Natural killer cell (primary cell): ENCODE measurements around the gene TMEM163. TPM values are rescaled to one million over a fixed set of nuclear protein-coding genes. Genes with fewer than 3 reads are reported as not detected.

Source experiments
- ATAC-seq, 3 donors: fragments of 150-1000 bp in 2 of 3; fragments of 200-7000 bp in 1 of 3; cut with Tn5 transposase; 1 replicate in 1 of 3; 2 replicates in 2 of 3; pipeline ENCODE4 v1.10.0; 2021; ENCODE audit warnings: mild to moderate bottlenecking in 2 of 3, moderate library complexity in 2 of 3
- DNase-seq, 2 donors: peaks; one replicate each; pipeline versions ENCODE4 v3.0.0 to v3.0.0-alpha.2; 2013 to 2021; ENCODE audit warnings: mixed read lengths in 1 of 2
- H3K27ac ChIP-seq: one replicate; pipeline ENCODE4 v1.5.1; 2013; ENCODE audit warnings: mild to moderate bottlenecking, low read length
- H3K27me3 ChIP-seq: one replicate; pipeline ENCODE4 v1.6.1; 2013; ENCODE audit warnings: low read length; ENCODE audit not compliant: control insufficient read depth, insufficient read depth
- H3K36me3 ChIP-seq: one replicate; pipeline ENCODE4 v1.6.1; 2013; ENCODE audit warnings: low read length; ENCODE audit not compliant: control insufficient read depth, insufficient read depth
- H3K4me1 ChIP-seq: one replicate; pipeline ENCODE4 v1.6.1; 2013; ENCODE audit warnings: low read length; ENCODE audit not compliant: control insufficient read depth, insufficient read depth
- H3K4me3 ChIP-seq: one replicate; pipeline ENCODE4 v1.5.1; 2013; ENCODE audit warnings: low read length
- H3K9me3 ChIP-seq: one replicate; pipeline ENCODE4 v1.6.1; 2013; ENCODE audit warnings: low read length; ENCODE audit not compliant: control insufficient read depth, insufficient read depth
- H3K27ac Mint-ChIP-seq, 2 donors: one replicate each; pipeline ENCODE4 v1.8.0; 2022; ENCODE audit warnings: mild to moderate bottlenecking in 2 of 2, mixed read lengths in 2 of 2, moderate library complexity in 1 of 2
- H3K27me3 Mint-ChIP-seq, 2 donors: one replicate each; pipeline ENCODE4 v1.8.0; 2022; ENCODE audit warnings: low read depth in 2 of 2, mixed read lengths in 2 of 2
- H3K36me3 Mint-ChIP-seq: one replicate; pipeline ENCODE4 v1.8.0; 2022; ENCODE audit warnings: mixed read lengths
- H3K4me1 Mint-ChIP-seq, 2 donors: one replicate each; pipeline ENCODE4 v1.8.0; 2022; ENCODE audit warnings: mixed read lengths in 2 of 2
- H3K4me3 Mint-ChIP-seq: one replicate; pipeline ENCODE4 v1.8.0; 2022; ENCODE audit warnings: mild to moderate bottlenecking, moderate library complexity, mixed read lengths
- H3K9me3 Mint-ChIP-seq, 2 donors: one replicate each; pipeline ENCODE4 v1.8.0; 2022; ENCODE audit warnings: mixed read lengths in 2 of 2
- CTCF ChIP-seq: fragments of 200-600 bp; IDR thresholded peaks from one replicate; pipeline ENCODE4 v1.8.0; 2022; ENCODE audit warnings: antibody characterized with exemption
- WGBS: methylation state at CpG from one replicate; pipeline ENCODE4 v1.1.7; 2013; ENCODE audit warnings: missing lambda C conversion rate; ENCODE audit not compliant: insufficient coverage; 5-methylcytosine and 5-hydroxymethylcytosine counted together
- intact Hi-C: fragments of 100-400 bp; cut with micrococcal nuclease; formaldehyde crosslinking; loops from one replicate; pipeline ENCODE4 v1.14.2; 2022
- total RNA-seq, 4 donors: library from RNA; stranded (reverse); fragments of 120-200 nt in 1 of 4; gene quantifications; one replicate each; pipeline versions ENCODE4 v1.2.3 to v1.2.4, GENCODE V29; 2013 to 2022

Gene TMEM163
- total RNA-seq, 3 donors from 2014 or later (not counting 1 experiment from before 2014, with no cell fraction given): 6.8 to 11.6 (median 10.3) TPM

- Mint-ChIP-seq H3K4me3 (no peak overlapping the region), H3K27ac (no peak overlapping the region), H3K36me3 (peaks cover 8% of the 10 kb centered on the region), H3K4me1 (peaks cover 12 to 13% of the 10 kb centered on the region in 2 donors), H3K27me3 (peaks cover 21 to 38% of the 10 kb centered on the region in 2 donors), H3K9me3 (no peaks in the 10 kb centered on the region)
- no peaks in the 10 kb centered on the region for H3K36me3 ChIP-seq
- no peak overlapping the region for H3K27ac ChIP-seq
- ATAC-seq (no peak), DNase-seq (no peak)
- peaks cover 13% of the 10 kb centered on the region for H3K4me1 ChIP-seq
- H3K4me3 ChIP-seq: no peak overlapping the region
- 84% methylated on average over 4 of the region's 6 CpGs for WGBS
- intact Hi-C loops: loop anchor here (10.0 kb wide), 1 partner anchor 268 kb away; no protein-coding TSS in a partner anchor
- no peak for TF ChIP-seq CTCF
- H3K9me3 ChIP-seq: no peaks in the 10 kb centered on the region
- peaks cover 15% of the 10 kb centered on the region for H3K27me3 ChIP-seq
Measured at GRCh38 chr2:134722728-134723127, 3.9 kb upstream of the TMEM163 start.

- Histone ChIP-seq H3K27ac (no peak overlapping the region), H3K36me3 (no peaks in the 10 kb centered on the region), H3K4me1 (peaks cover 17% of the 10 kb centered on the region), H3K4me3 (no peak overlapping the region), H3K27me3 (peaks cover 18% of the 10 kb centered on the region), H3K9me3 (no peaks in the 10 kb centered on the region)
- H3K36me3 Mint-ChIP-seq: peaks cover 8% of the 10 kb centered on the region
- DNase-seq: no peak
- H3K27ac Mint-ChIP-seq: no peak overlapping the region
- H3K4me3 Mint-ChIP-seq: no peak overlapping the region
- H3K4me1 Mint-ChIP-seq: peaks cover 24% of the 10 kb centered on the region in 2 donors
- TF ChIP-seq CTCF: no peak
- intact Hi-C loops: loop anchor here (10.0 kb wide), 1 partner anchor 267 kb away; no protein-coding TSS in a partner anchor
- WGBS: 95% methylated on average over 4 of the region's 4 CpGs
- ATAC-seq: no peak
- peaks cover 27 to 44% of the 10 kb centered on the region in 2 donors for H3K27me3 Mint-ChIP-seq
- H3K9me3 Mint-ChIP-seq: no peaks in the 10 kb centered on the region
Measured at GRCh38 chr2:134721596-134721995, 2.8 kb upstream of the TMEM163 start.

GRCh38 chr2:134718023-134718816 is 580 bp downstream of the TMEM163 start:
- no peak overlapping the region for H3K27ac ChIP-seq
- H3K36me3 ChIP-seq: no peaks in the 10 kb centered on the region
- H3K9me3 ChIP-seq: no peaks in the 10 kb centered on the region
- Mint-ChIP-seq H3K4me1 (peaks cover 44 to 55% of the 10 kb centered on the region in 2 donors), H3K9me3 (no peaks in the 10 kb centered on the region), H3K27me3 (peaks cover 29 to 43% of the 10 kb centered on the region in 2 donors), H3K36me3 (peaks cover 8% of the 10 kb centered on the region), H3K4me3 (peak overlapping the region; percentile 89), H3K27ac (peak overlapping the region in 1 of 2 donors; percentile 82)
- DNase-seq (peak; percentile 30 to 36), ATAC-seq (peak; percentile 25 to 48 (median 26))
- peaks cover 34% of the 10 kb centered on the region for H3K4me1 ChIP-seq
- under 1% methylated on average over 91 of the region's 91 CpGs for WGBS
- intact Hi-C loops: no loop called here
- peaks cover 18% of the 10 kb centered on the region for H3K27me3 ChIP-seq
- peak overlapping the region; percentile 19 for H3K4me3 ChIP-seq
- TF ChIP-seq CTCF: no peak
